Suprapubic skin (tissue), 3 donors: ENCODE results near the gene TRABD2A.

Source experiments
- EP300 ChIP-seq: sonication (generic); formaldehyde crosslinking; IDR thresholded peaks from one replicate; pipeline ENCODE4 v1.6.1; 2017; ENCODE audit warnings: antibody characterized with exemption
- TF ChIP-seq, protein P1 (sequence below), 2 donors: fragments of 200-600 bp in 1 of 2; fragments of 450-650 bp in 1 of 2; sonication (generic) in 1 of 2; IDR thresholded peaks; one replicate each; pipeline ENCODE4 v1.5.1; 2016 to 2019; ENCODE audit warnings: antibody characterized with exemption in 2 of 2, mild to moderate bottlenecking in 1 of 2, moderate library complexity in 1 of 2

DNA sequence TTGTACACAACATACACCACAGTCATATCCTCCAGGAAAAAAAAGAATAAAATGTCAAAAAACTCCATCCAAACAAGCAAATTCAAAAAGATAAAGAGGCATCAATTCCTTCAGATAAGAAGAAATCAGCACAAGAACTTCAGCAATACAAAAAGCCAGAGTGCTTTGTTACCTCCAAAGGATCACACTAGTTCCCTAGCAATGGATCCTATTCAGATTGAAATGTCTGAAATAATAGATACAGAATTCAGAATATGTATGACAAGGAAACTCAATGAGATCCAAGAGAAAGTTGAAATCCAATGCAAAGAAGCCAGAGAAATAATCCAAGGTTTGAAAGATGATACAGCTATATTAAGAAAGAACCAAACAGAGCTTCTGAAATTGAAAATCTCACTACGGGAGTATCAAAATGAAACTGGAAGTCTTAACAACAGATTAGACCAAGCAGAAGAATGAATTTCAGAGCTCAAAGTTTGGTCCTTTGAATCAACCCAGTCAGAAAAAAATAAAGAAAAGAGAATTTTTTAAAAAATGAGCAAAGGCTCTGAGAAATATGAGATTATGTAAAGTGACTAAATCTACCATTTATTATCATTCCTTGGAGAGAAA lies 80.6 kb downstream of the TRABD2A start:
- TF ChIP-seq, protein P1, sequence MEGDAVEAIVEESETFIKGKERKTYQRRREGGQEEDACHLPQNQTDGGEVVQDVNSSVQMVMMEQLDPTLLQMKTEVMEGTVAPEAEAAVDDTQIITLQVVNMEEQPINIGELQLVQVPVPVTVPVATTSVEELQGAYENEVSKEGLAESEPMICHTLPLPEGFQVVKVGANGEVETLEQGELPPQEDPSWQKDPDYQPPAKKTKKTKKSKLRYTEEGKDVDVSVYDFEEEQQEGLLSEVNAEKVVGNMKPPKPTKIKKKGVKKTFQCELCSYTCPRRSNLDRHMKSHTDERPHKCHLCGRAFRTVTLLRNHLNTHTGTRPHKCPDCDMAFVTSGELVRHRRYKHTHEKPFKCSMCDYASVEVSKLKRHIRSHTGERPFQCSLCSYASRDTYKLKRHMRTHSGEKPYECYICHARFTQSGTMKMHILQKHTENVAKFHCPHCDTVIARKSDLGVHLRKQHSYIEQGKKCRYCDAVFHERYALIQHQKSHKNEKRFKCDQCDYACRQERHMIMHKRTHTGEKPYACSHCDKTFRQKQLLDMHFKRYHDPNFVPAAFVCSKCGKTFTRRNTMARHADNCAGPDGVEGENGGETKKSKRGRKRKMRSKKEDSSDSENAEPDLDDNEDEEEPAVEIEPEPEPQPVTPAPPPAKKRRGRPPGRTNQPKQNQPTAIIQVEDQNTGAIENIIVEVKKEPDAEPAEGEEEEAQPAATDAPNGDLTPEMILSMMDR (IDR thresholded peaks at IDR 0.05): no peak
- no peak for TF ChIP-seq EP300
